Neuronal stem cell (in vitro differentiated cells): Measurements from ENCODE around the gene CUX1.

ENCODE experiments used
- DNase-seq: peaks from one replicate; pipeline ENCODE4 v3.0.0-alpha.2; 2013; ENCODE audit warnings: low spot score
- H2AFZ ChIP-seq: one replicate; pipeline ENCODE4 v1.6.1; 2013; ENCODE audit warnings: mild to moderate bottlenecking, low read length, inconsistent platforms
- H2AK5ac ChIP-seq: 2 replicates; pipeline ENCODE4 v1.6.1; 2013; ENCODE audit warnings: low read depth, mild to moderate bottlenecking, inconsistent platforms, low read length, moderate library complexity, mixed read lengths
- H2BK120ac ChIP-seq: 2 replicates; pipeline ENCODE4 v1.6.1; 2013; ENCODE audit warnings: low read depth, mild to moderate bottlenecking, inconsistent platforms, low read length, moderate library complexity, mixed read lengths
- H2BK12ac ChIP-seq: one replicate; pipeline ENCODE4 v1.6.1; 2013; ENCODE audit warnings: low read length, inconsistent platforms
- H2BK15ac ChIP-seq: 2 replicates; pipeline ENCODE4 v1.6.1; 2013; ENCODE audit warnings: mild to moderate bottlenecking, low read length, inconsistent platforms, mixed read lengths
- H2BK5ac ChIP-seq: one replicate; pipeline ENCODE4 v1.6.1; 2013; ENCODE audit warnings: inconsistent platforms, mild to moderate bottlenecking, low read length, moderate library complexity
- H3K14ac ChIP-seq: one replicate; pipeline ENCODE4 v1.6.1; 2013; ENCODE audit warnings: low read length, inconsistent platforms
- H3K18ac ChIP-seq: 2 replicates; pipeline ENCODE4 v1.6.1; 2013; ENCODE audit warnings: low read length, inconsistent platforms
- H3K23ac ChIP-seq: 2 replicates; pipeline ENCODE4 v1.6.1; 2013; ENCODE audit warnings: low read depth, mild to moderate bottlenecking, mixed read lengths, low read length, inconsistent platforms; ENCODE audit not compliant: poor library complexity
- H3K27ac ChIP-seq: replicated peaks from 3 replicates; pipeline ENCODE4 v1.5.1; 2013; ENCODE audit warnings: low read length, inconsistent platforms
- H3K27me3 ChIP-seq, 3 experiments: 2 replicates each; pipeline ENCODE4 v1.6.1; 2013; ENCODE audit warnings: low read length in 3 of 3, mild to moderate bottlenecking in 2 of 3, inconsistent platforms in 1 of 3, low read depth in 1 of 3, mixed read lengths in 1 of 3, moderate library complexity in 1 of 3; ENCODE audit not compliant: control insufficient read depth in 3 of 3, insufficient read depth in 3 of 3
- H3K36me3 ChIP-seq, 2 donors: replicated peaks in 1 of 2; 2 replicates each; pipeline ENCODE4 v1.6.1; 2013; ENCODE audit warnings: low read length in 2 of 2; ENCODE audit not compliant: control insufficient read depth in 2 of 2, insufficient read depth in 2 of 2
- H3K4ac ChIP-seq: 2 replicates; pipeline ENCODE4 v1.6.1; 2013; ENCODE audit warnings: inconsistent platforms, mild to moderate bottlenecking, low read length, moderate library complexity
- H3K4me1 ChIP-seq, 2 donors: 1 replicate in 1 of 2; 2 replicates in 1 of 2; pipeline ENCODE4 v1.6.1; 2013; ENCODE audit warnings: low read length in 2 of 2, low read depth in 1 of 2; ENCODE audit not compliant: control insufficient read depth in 2 of 2, insufficient read depth in 1 of 2
- H3K4me2 ChIP-seq: one replicate; pipeline ENCODE4 v1.6.1; 2013; ENCODE audit warnings: mild to moderate bottlenecking, low read length, inconsistent platforms; ENCODE audit not compliant: insufficient read depth, poor library complexity, severe bottlenecking
- H3K4me3 ChIP-seq, 2 donors: 2 replicates each; pipeline ENCODE4 v1.5.1; 2013; ENCODE audit warnings: low read length in 2 of 2, mild to moderate bottlenecking in 2 of 2, inconsistent platforms in 1 of 2, moderate library complexity in 1 of 2
- H3K79me1 ChIP-seq: one replicate; pipeline ENCODE4 v1.6.1; 2013; ENCODE audit warnings: low read depth, mild to moderate bottlenecking, inconsistent platforms, low read length, moderate library complexity
- H3K9ac ChIP-seq: one replicate; pipeline ENCODE4 v1.6.1; 2013; ENCODE audit warnings: mild to moderate bottlenecking, low read depth, low read length, inconsistent platforms; ENCODE audit not compliant: poor library complexity
- H3K9me3 ChIP-seq, 2 donors: replicated peaks in 1 of 2; 2 replicates each; pipeline versions ENCODE3 to v1.6.1; 2013; ENCODE audit warnings: low read length in 2 of 2, mild to moderate bottlenecking in 2 of 2, inconsistent platforms in 1 of 2, low read depth in 1 of 2, mixed read lengths in 1 of 2, moderate library complexity in 1 of 2; ENCODE audit not compliant: control insufficient read depth in 2 of 2, insufficient read depth in 1 of 2
- H4K8ac ChIP-seq: one replicate; pipeline ENCODE4 v1.6.1; 2013; ENCODE audit warnings: low read depth, mild to moderate bottlenecking, inconsistent platforms, low read length, moderate library complexity
- H4K91ac ChIP-seq: one replicate; pipeline ENCODE4 v1.6.1; 2013; ENCODE audit warnings: low read length, low read depth, mild to moderate bottlenecking, inconsistent platforms; ENCODE audit not compliant: poor library complexity
- WGBS, 2 donors: extraction: QIAGEN DNeasy Blood & Tissue Kit; methylation state at CpG; one replicate each; pipeline ENCODE4 v1.1.7; 2013; ENCODE audit warnings: missing lambda C conversion rate in 2 of 2, mixed read lengths in 1 of 2; ENCODE audit not compliant: insufficient read length in 2 of 2, insufficient replicate concordance in 1 of 2; ENCODE audit errors: extremely low coverage in 2 of 2; 5-methylcytosine and 5-hydroxymethylcytosine counted together

CUX1 gene

DNA sequence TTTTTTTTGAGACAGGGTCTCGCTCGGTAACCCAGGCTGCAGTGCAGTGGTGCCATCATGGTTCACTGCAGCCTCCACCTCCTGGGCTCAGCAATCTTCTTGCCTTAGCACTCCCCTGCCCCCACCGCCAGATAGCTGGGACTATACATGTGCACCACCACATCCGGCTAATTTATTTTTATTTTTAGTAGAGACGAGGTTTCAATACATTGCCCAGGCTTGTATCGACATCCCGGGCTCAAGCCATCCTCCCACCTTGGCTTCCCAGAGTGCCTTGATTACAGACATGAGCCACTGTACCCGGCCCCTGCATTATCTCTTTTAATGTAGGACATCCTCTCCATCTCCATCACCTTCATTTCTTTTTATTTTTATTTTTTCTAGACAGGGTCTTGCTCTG, 213.3 kb downstream of the CUX1 start:
- DNase-seq = no peak
- H2BK15ac ChIP-seq = no peak overlapping the region
- H3K27me3 ChIP-seq = no peaks in the 10 kb centered on the region
- H3K14ac ChIP-seq = no peak overlapping the region
- H2AK5ac ChIP-seq = no peak overlapping the region
- no peak overlapping the region for H3K4me2 ChIP-seq
- no CpG with 5 or more reads among the region's 8 CpGs for WGBS, 2 donors
- H2BK12ac ChIP-seq = no peak overlapping the region
- H3K23ac ChIP-seq = no peak overlapping the region
- H2AFZ ChIP-seq = no peak overlapping the region
- H3K36me3 ChIP-seq = peaks cover 7 to 16% of the 10 kb centered on the region in 2 donors
- no peak overlapping the region for H4K91ac ChIP-seq
- H2BK5ac ChIP-seq = no peak overlapping the region
- no peak overlapping the region for H3K4ac ChIP-seq
- H3K9me3 ChIP-seq = no peaks in the 10 kb centered on the region
- H3K27ac ChIP-seq = no peak overlapping the region
- no peak overlapping the region for H3K4me3 ChIP-seq
- no peak overlapping the region for H3K18ac ChIP-seq
- H3K4me1 ChIP-seq = peaks cover 0 to 1% of the 10 kb centered on the region in 2 donors
- H2BK120ac ChIP-seq = no peak overlapping the region
- no peaks in the 10 kb centered on the region for H3K79me1 ChIP-seq
- H3K9ac ChIP-seq = no peak overlapping the region
- H4K8ac ChIP-seq = no peak overlapping the region

GRCh38 chr7:102036958-102037357, 219.5 kb downstream of the CUX1 start:
- WGBS, 2 donors = no CpG with 5 or more reads among the region's 5 CpGs
- no peaks in the 10 kb centered on the region for H3K4me1 ChIP-seq
- no peak overlapping the region for H2AFZ ChIP-seq
- no peaks in the 10 kb centered on the region for H3K27me3 ChIP-seq
- H3K36me3 ChIP-seq = no peaks in the 10 kb centered on the region
- no peak overlapping the region for H2BK12ac ChIP-seq
- H3K79me1 ChIP-seq = no peaks in the 10 kb centered on the region
- no peak for DNase-seq
- no peak overlapping the region for H3K14ac ChIP-seq
- no peak overlapping the region for H3K27ac ChIP-seq
- H3K4me2 ChIP-seq = no peak overlapping the region
- H2AK5ac ChIP-seq = no peak overlapping the region
- no peak overlapping the region for H3K18ac ChIP-seq
- H2BK120ac ChIP-seq = no peak overlapping the region
- no peak overlapping the region for H3K23ac ChIP-seq
- H3K9ac ChIP-seq = no peak overlapping the region
- no peak overlapping the region for H4K8ac ChIP-seq
- H2BK15ac ChIP-seq = no peak overlapping the region
- H3K4me3 ChIP-seq = no peak overlapping the region
- no peak overlapping the region for H3K4ac ChIP-seq
- H3K9me3 ChIP-seq = no peaks in the 10 kb centered on the region
- H2BK5ac ChIP-seq = no peak overlapping the region
- no peak overlapping the region for H4K91ac ChIP-seq

- H4K91ac ChIP-seq = no peak overlapping the region
- no peaks in the 10 kb centered on the region for H3K36me3 ChIP-seq
- no peak overlapping the region for H3K4me3 ChIP-seq
- no peak overlapping the region for H2BK15ac ChIP-seq
- no peak overlapping the region for H3K14ac ChIP-seq
- H2BK5ac ChIP-seq = no peak overlapping the region
- no peak for DNase-seq
- no peak overlapping the region for H3K18ac ChIP-seq
- H2BK120ac ChIP-seq = no peak overlapping the region
- H3K23ac ChIP-seq = no peak overlapping the region
- WGBS, 2 donors = no CpG with 5 or more reads among the region's 11 CpGs
- H2AK5ac ChIP-seq = no peak overlapping the region
- no peak overlapping the region for H3K4ac ChIP-seq
- no peak overlapping the region for H2AFZ ChIP-seq
- H3K9me3 ChIP-seq = no peaks in the 10 kb centered on the region
- no peaks in the 10 kb centered on the region for H3K27me3 ChIP-seq
- H3K27ac ChIP-seq = no peak overlapping the region
- H3K79me1 ChIP-seq = no peaks in the 10 kb centered on the region
- no peak overlapping the region for H4K8ac ChIP-seq
- H2BK12ac ChIP-seq = no peak overlapping the region
- H3K4me1 ChIP-seq = no peaks in the 10 kb centered on the region
- no peak overlapping the region for H3K4me2 ChIP-seq
- H3K9ac ChIP-seq = no peak overlapping the region
Observed at GRCh38 chr7:102039706-102040105, 222.3 kb downstream of the CUX1 start.

- no peak overlapping the region for H2BK120ac ChIP-seq
- H3K36me3 ChIP-seq = no peaks in the 10 kb centered on the region
- no peak overlapping the region for H3K23ac ChIP-seq
- no peak overlapping the region for H3K18ac ChIP-seq
- H2AK5ac ChIP-seq = no peak overlapping the region
- H3K4me3 ChIP-seq = no peak overlapping the region
- H2BK12ac ChIP-seq = no peak overlapping the region
- no peak overlapping the region for H4K8ac ChIP-seq
- H3K9me3 ChIP-seq = no peaks in the 10 kb centered on the region
- no peak overlapping the region for H3K4ac ChIP-seq
- H3K9ac ChIP-seq = no peak overlapping the region
- H2BK15ac ChIP-seq = no peak overlapping the region
- no peak overlapping the region for H2BK5ac ChIP-seq
- DNase-seq = no peak
- no peaks in the 10 kb centered on the region for H3K27me3 ChIP-seq
- no peak overlapping the region for H2AFZ ChIP-seq
- no peaks in the 10 kb centered on the region for H3K79me1 ChIP-seq
- no CpG with 5 or more reads among the region's 11 CpGs for WGBS, 2 donors
- H3K4me2 ChIP-seq = no peak overlapping the region
- no peak overlapping the region for H4K91ac ChIP-seq
- no peak overlapping the region for H3K14ac ChIP-seq
- H3K27ac ChIP-seq = no peak overlapping the region
- no peaks in the 10 kb centered on the region for H3K4me1 ChIP-seq
Observed at GRCh38 chr7:102040569-102040968, 223.1 kb downstream of the CUX1 start.
